Activated naive CD8-positive, alpha-beta T cell treated with anti-CD3 and anti-CD28 coated beads, Interleukin-2, amount 50 U/mL, for 24 hours (primary cell): ENCODE data around the gene NAPEPLD.
"Not testable (repeated sequence)": the region's sequence is repeated elsewhere in the genome, so short reads cannot be mapped to it uniquely, and the experiment has no call there.

Experiments
- ATAC-seq: fragments of 150-1000 bp; cut with Tn5 transposase; one replicate; pipeline ENCODE4 v1.10.0; 2021
- DNase-seq: peaks from one replicate; pipeline ENCODE4 v3.0.0; 2021
- H3K27ac Mint-ChIP-seq: one replicate; pipeline ENCODE4 v1.8.0; 2021; ENCODE audit warnings: mild to moderate bottlenecking, mixed read lengths
- H3K27me3 Mint-ChIP-seq: one replicate; pipeline ENCODE4 v1.8.0; 2021; ENCODE audit warnings: mixed read lengths
- H3K36me3 Mint-ChIP-seq: one replicate; pipeline ENCODE4 v1.8.0; 2021; ENCODE audit warnings: low read depth, mixed read lengths
- H3K4me1 Mint-ChIP-seq: one replicate; pipeline ENCODE4 v1.8.0; 2021; ENCODE audit warnings: mixed read lengths
- H3K4me3 Mint-ChIP-seq: one replicate; pipeline ENCODE4 v1.8.0; 2021; ENCODE audit warnings: mild to moderate bottlenecking, moderate library complexity, mixed read lengths
- H3K9me3 Mint-ChIP-seq: one replicate; pipeline ENCODE4 v1.8.0; 2021; ENCODE audit warnings: mixed read lengths

NAPEPLD gene

DNA sequence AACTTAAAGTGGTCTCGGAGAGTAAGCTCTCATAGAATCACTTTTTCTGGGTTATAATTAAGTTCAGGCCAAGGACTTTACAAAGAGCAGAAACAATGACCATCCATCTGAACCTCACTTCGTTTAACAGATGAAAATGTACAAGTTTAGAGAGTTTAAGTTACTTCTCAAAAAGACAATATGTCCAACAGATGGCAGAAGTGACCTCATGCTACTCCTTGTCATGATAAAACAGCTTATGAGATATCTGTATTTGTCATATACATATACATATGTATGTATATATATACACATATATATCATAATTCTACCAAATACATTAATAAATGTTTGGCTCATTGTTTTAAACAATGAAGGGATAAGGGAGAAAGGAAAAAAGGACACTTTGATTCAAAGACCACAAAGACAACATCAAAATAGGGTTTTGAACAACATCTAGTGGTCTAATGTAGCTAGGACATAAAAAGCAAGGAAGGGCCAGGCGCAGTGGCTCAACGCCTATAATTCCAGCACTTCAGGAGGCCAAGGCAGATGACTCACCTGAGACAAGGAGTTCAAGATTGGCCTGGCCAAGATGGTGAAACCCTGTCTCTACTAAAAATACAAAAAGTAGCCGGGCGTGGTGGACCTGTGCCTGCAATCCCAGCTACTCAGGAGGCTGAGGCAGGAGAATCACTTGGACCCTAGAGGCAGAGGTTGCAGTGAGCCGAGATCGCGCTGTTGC is 17.8 kb downstream of the NAPEPLD start:
- ATAC-seq: no peak
- no peaks in the 10 kb centered on the region for H3K27me3 Mint-ChIP-seq
- DNase-seq: no peak
- H3K4me3 Mint-ChIP-seq: no peak overlapping the region
- peaks cover 5% of the 10 kb centered on the region for H3K4me1 Mint-ChIP-seq
- H3K36me3 Mint-ChIP-seq: peaks cover 16% of the 10 kb centered on the region
- no peak overlapping the region for H3K27ac Mint-ChIP-seq
- no peaks in the 10 kb centered on the region for H3K9me3 Mint-ChIP-seq

DNA sequence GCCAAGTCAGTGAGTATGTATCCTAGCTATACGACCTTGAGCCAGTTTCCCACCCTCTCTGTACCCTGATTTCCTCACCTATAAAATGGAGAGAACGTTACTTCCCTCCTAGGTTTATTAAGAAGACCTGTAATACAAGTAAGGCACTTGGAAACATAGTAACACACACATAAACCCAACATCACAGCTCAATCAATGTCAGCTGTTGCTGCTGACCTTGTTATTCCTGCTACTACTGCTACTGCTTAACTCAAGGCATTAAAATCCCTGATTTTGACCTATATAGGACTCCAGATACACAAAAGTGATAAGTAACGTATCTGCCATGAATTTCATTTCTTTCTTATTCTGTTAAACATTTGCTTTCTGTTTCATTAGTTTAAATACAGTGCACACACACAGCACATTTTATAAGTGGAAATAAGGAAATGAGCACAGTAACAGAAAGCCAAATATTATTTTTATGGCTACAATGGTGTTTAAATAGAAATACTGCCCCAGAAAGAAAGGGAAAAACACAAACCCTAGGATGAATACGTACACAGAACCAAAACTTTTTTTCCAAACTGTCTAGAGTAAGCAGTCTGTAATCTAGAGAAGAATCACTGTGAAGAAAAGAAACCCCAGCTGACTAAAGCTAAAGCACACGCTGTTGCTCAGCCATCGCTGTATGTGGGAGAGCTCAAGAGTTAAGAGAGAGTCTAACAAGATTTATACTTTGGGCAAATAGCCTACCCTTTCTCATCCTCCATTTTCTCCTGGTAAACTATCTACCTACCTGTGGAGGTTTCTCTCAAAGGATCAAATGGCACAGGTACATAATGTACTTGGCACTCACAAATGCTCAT is 19.0 kb downstream of the NAPEPLD start:
- ATAC-seq (no peak), DNase-seq (no peak)
- Mint-ChIP-seq H3K27me3 (no peaks in the 10 kb centered on the region), H3K4me1 (peaks cover 5% of the 10 kb centered on the region), H3K36me3 (peaks cover 19% of the 10 kb centered on the region), H3K9me3 (no peaks in the 10 kb centered on the region), H3K27ac (no peak overlapping the region), H3K4me3 (no peak overlapping the region)

DNA sequence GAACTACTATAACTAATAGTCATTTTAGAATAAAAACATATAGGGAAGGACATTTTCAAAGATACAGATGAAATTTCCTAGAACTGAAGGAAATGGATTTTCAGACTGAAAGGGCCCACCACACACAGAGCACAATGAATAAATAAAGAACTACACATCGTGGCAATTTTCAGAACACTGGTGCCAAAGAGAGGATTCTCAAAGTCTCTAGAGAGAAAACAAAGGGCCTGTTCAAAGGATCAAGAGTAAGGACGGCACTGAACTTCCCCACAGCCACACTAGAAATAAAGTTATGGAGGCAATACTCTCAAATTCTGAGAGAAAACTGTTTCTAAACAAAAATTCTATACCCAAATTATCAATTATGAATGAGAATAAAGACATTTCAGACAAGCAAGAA is 21.9 kb downstream of the NAPEPLD start:
- H3K27me3 Mint-ChIP-seq: no peaks in the 10 kb centered on the region
- DNase-seq (no peak), ATAC-seq (no peak)
- H3K4me3 Mint-ChIP-seq: no peak overlapping the region
- no peak overlapping the region for H3K27ac Mint-ChIP-seq
- H3K4me1 Mint-ChIP-seq: peaks cover 3% of the 10 kb centered on the region
- no peaks in the 10 kb centered on the region for H3K9me3 Mint-ChIP-seq
- peaks cover 25% of the 10 kb centered on the region for H3K36me3 Mint-ChIP-seq

DNA sequence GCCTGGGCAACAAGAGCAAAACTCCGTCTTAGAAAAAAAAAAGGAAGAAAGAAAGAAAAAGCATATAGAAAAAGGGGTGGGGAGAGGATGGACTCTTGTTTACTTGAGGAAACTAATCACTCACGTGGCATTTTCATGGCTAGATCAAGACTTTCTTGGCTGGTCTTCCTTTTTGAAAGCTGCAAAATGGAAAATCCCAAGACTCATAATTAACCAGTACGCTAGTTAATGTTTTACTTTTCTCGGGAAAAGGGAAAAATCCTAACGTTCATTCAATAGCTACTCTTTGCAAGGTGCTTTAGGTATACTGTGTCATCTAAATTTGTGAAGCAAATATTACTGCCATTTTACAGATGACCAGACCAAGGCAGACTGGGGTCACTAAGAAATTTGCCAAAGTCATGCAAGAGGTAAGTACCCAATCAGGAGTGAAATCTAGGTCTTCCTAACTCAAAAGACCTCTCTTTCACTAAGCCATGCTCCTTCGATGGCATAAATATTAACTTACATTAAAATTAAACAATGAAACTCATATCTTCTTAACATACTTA is 24.4 kb downstream of the NAPEPLD start:
- no peak for ATAC-seq
- H3K4me1 Mint-ChIP-seq: no peaks in the 10 kb centered on the region
- H3K27ac Mint-ChIP-seq: no peak overlapping the region
- no peaks in the 10 kb centered on the region for H3K9me3 Mint-ChIP-seq
- H3K36me3 Mint-ChIP-seq: peaks cover 36% of the 10 kb centered on the region
- no peaks in the 10 kb centered on the region for H3K27me3 Mint-ChIP-seq
- no peak for DNase-seq
- no peak overlapping the region for H3K4me3 Mint-ChIP-seq

DNA sequence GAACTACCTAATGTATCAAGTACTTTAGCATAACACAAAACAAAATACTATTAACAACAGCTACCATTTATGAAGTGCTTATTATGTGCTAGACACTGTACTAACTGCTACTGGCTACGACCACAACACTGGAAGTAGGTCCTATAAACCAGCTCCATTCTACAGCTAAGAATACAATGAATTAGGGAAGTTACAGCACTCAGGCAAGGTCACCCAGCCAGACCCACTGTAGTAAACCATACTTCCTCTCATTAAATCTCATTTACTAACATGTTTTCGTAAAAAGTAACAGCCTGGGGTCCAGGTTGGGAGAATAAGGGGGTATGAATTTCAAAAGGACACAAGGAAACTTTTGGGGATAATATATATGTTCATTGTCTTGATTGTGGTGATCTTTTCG is 25.4 kb downstream of the NAPEPLD start:
- DNase-seq (no peak), ATAC-seq (no peak)
- H3K4me1 Mint-ChIP-seq: no peaks in the 10 kb centered on the region
- no peaks in the 10 kb centered on the region for H3K27me3 Mint-ChIP-seq
- H3K27ac Mint-ChIP-seq: no peak overlapping the region
- no peak overlapping the region for H3K4me3 Mint-ChIP-seq
- peaks cover 38% of the 10 kb centered on the region for H3K36me3 Mint-ChIP-seq
- H3K9me3 Mint-ChIP-seq: no peaks in the 10 kb centered on the region

DNA sequence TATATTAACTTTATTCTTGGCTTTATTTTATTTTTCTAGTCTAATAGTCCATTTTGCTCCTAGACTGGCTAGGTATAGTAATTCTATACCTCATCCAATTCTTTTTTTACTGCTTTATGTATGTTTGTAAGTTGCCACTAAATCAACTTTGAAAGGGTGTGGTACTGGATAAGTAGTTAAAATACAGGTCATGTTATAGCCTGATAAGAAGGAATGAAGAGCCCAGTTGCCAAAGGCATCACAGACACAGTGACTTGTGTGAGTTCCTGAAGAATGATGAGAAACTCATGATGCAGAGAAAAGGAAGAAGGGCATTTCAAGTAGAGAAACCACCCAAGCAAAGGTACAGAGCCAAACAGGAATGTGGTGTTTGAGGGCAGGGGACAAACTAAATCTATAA is 27.3 kb downstream of the NAPEPLD start:
- H3K36me3 Mint-ChIP-seq: peaks cover 26% of the 10 kb centered on the region
- ATAC-seq: no peak
- H3K4me1 Mint-ChIP-seq: no peaks in the 10 kb centered on the region
- DNase-seq: no peak
- H3K4me3 Mint-ChIP-seq: no peak overlapping the region
- H3K9me3 Mint-ChIP-seq: no peaks in the 10 kb centered on the region
- H3K27me3 Mint-ChIP-seq: no peaks in the 10 kb centered on the region
- H3K27ac Mint-ChIP-seq: no peak overlapping the region

DNA sequence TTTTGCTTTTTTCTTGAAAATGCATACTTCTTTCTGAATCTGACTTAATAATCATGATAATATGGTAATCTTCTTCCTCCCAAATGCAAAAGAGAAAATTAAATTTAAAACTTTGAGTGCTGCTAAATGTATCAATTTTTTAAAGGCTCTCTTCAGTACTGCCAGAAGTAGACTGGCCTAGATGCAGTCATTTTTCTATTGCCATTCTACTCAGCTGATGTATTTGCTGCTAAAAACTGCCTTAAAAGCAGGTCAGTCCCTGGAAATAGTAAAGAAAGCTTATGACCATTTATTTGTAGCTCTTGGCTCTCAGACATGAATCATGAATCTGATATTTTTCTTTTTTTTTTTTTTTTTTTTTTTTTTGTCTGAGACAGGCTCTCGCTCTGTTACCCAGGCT is 28.5 kb downstream of the NAPEPLD start:
- Mint-ChIP-seq H3K27ac (no peak overlapping the region), H3K4me1 (no peaks in the 10 kb centered on the region), H3K36me3 (peaks cover 20% of the 10 kb centered on the region), H3K4me3 (no peak overlapping the region), H3K9me3 (no peaks in the 10 kb centered on the region), H3K27me3 (no peaks in the 10 kb centered on the region)
- ATAC-seq (no peak), DNase-seq (no peak)

DNA sequence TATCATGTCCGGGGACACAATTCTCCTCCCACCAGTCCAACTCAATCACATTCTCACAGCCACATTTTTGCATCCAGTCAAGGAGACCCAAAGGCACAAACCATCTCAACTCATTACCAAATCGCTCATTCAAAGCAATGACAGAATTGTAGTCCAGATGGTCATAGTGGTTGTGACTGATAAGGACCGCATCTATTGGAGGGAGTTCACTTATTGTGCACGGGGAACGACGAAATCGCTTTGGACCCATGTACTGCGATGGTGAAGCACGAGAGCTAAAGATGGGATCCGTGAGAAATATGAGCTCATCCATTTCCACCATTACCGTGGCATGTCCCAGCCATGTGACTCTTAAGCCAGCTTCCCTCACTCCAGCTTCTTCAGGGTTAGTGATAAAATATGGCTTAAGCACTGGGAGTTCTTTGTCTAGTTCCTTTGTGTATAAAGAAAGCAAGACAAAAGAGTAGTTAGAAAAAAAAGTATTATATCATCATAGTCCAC is 29.1 kb downstream of the NAPEPLD start:
- ATAC-seq: no peak
- no peak for DNase-seq
- H3K27me3 Mint-ChIP-seq: no peaks in the 10 kb centered on the region
- no peak overlapping the region for H3K4me3 Mint-ChIP-seq
- peaks cover 23% of the 10 kb centered on the region for H3K36me3 Mint-ChIP-seq
- H3K4me1 Mint-ChIP-seq: no peaks in the 10 kb centered on the region
- no peaks in the 10 kb centered on the region for H3K9me3 Mint-ChIP-seq
- no peak overlapping the region for H3K27ac Mint-ChIP-seq

DNA sequence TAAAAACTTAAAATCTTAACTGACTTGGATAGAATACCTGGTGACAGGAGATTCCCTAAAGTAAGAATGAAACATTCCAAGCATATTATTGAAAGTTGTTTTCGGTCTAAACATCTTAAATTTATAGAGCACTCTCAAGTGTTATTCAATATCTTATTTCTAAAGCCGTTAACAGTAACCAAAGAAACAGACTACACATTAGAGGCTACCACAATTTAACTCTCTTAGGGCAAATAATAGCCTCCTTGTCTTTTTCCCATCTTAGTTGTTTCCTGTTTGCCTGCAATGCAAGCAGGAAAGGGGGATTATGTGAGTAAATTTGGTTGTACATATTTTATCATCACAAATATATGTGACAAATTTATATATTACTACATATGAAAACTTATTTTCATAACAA is 31.4 kb downstream of the NAPEPLD start:
- Mint-ChIP-seq H3K9me3 (peaks cover 5% of the 10 kb centered on the region), H3K27ac (no peak overlapping the region), H3K4me1 (no peaks in the 10 kb centered on the region), H3K4me3 (no peak overlapping the region), H3K36me3 (peaks cover 33% of the 10 kb centered on the region), H3K27me3 (no peaks in the 10 kb centered on the region)
- no peak for ATAC-seq
- no peak for DNase-seq

DNA sequence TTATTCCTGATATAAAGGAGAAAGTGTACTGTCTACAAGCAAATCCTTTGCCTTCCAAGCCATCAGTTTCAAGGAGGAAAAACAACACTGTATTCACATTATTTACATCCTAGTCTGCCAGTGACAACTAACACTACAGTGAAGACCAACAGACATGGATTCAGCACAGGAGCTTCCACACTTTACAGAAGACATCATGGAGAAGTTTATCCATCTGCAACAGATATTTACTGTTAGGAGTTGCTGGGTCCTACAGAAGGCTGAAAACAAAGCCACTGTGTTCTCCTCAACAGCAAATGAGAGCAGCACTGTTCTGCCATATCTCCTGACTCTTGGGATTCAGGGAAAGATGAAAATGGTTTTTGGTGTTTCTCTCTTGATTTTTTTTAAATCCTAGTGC is 31.9 kb downstream of the NAPEPLD start:
- Mint-ChIP-seq H3K4me3 (no peak overlapping the region), H3K27me3 (no peaks in the 10 kb centered on the region), H3K4me1 (no peaks in the 10 kb centered on the region), H3K27ac (no peak overlapping the region), H3K9me3 (peaks cover 5% of the 10 kb centered on the region), H3K36me3 (peaks cover 35% of the 10 kb centered on the region)
- DNase-seq: no peak
- no peak for ATAC-seq

DNA sequence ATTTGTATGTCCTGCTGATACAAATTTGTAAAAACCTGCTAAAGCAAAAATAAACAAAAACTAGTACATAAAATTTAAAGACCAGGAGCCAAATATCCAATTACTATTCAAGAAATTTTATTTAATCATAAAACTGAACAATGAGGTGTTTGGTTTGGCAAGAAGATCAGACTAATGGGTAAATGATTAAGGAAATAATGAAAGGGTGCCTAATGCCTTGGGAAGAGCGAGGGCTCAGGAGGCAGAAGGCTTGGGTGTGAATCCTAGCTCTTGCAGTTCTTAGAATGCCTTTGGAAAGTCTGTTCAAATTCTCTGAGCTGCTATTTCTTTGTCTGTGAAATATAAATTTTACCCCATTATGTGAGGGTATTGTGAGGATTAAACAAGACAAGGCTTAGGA is 32.4 kb downstream of the NAPEPLD start:
- Mint-ChIP-seq H3K27me3 (no peaks in the 10 kb centered on the region), H3K36me3 (peaks cover 38% of the 10 kb centered on the region), H3K4me3 (no peak overlapping the region), H3K9me3 (peaks cover 5% of the 10 kb centered on the region), H3K4me1 (no peaks in the 10 kb centered on the region), H3K27ac (no peak overlapping the region)
- DNase-seq (no peak), ATAC-seq (no peak)

DNA sequence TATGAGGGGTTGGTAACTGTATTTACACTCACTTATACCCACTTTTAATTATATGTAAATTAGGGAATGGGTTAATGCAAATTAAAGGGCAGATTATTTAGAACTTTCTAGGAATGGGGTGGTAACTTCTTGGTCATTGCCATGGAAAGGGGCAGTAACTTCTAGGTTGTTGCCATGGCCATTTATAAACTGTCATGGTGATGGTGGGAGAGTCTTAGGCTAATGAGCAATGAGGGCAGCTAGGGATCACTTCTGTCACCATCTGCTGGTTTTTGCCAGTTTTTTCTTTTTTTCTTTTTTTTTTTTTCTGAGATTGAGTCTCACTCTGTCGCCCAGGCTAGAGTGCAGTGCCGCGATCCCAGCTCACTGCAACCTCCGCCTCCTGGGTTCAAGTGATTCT is 33.1 kb downstream of the NAPEPLD start:
- Mint-ChIP-seq H3K27ac (no peak overlapping the region), H3K4me1 (no peaks in the 10 kb centered on the region), H3K27me3 (no peaks in the 10 kb centered on the region), H3K4me3 (no peak overlapping the region), H3K36me3 (peaks cover 46% of the 10 kb centered on the region), H3K9me3 (peaks cover 5% of the 10 kb centered on the region)
- ATAC-seq: no peak
- DNase-seq: no peak

DNA sequence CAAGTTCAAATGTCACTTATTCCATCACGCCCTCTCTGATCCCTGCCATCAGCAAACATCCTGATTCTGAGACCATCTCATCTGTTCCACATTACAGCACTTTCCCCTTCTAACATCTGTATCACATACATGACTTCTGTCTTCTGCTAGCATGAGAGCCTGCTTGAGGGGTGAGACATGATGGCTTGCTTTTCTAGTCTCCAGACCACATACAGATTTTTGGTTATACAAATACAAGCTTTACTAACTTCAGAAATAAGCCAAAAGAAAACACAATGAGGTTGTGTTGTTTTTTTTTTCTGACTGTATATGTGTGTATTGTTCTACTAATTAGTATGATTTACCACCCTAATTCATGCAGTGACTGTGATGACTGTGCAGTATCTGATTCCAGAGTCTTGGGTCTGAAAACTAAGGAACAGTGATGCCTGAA is 34.3 kb downstream of the NAPEPLD start:
- Mint-ChIP-seq H3K36me3 (peaks cover 49% of the 10 kb centered on the region), H3K27me3 (no peaks in the 10 kb centered on the region), H3K27ac (no peak overlapping the region), H3K9me3 (peaks cover 9% of the 10 kb centered on the region), H3K4me1 (no peaks in the 10 kb centered on the region), H3K4me3 (no peak overlapping the region)
- DNase-seq (no peak), ATAC-seq (no peak)

DNA sequence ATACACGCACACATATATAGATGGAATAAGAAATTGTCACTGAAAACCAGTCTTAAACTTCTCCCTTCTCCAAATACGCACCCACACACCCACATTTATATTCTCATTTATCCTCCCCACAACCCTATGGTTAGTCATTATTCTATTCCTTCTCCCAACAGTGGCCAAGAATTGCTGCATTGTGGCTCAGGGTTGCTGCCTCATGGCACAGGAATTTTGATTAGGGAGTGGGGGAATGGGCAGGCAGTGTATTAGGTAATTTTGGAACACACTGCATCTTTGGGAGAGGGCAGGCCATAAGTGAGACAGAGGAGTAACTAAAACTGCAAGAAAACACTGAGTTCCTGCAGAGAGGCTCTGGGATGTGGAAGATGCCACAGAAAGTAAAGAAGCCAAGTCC is 35.7 kb downstream of the NAPEPLD start:
- Mint-ChIP-seq H3K4me1 (peaks cover 2% of the 10 kb centered on the region), H3K4me3 (no peak overlapping the region), H3K27me3 (no peaks in the 10 kb centered on the region), H3K27ac (no peak overlapping the region), H3K36me3 (peaks cover 58% of the 10 kb centered on the region), H3K9me3 (peaks cover 15% of the 10 kb centered on the region)
- DNase-seq (no peak), ATAC-seq (no peak)

DNA sequence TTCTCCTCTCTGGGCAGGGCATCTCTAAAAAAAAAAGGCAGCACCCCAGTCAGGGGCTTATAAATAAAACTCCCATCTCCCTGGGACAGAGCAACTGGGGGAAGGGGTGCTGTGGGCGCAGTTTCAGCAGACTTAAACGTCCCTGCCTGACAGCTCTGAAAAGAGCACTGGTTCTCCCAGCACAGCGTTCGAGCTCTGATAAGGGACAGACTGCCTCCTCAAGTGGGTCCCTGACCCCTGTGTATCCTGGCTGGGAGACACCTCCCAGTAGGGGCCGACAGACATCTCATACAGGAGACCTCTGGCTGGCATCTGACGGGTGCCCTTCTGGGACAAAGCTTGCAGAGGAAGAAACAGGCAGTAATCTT is 42.2 kb downstream of the NAPEPLD start:
- not testable (repeated sequence) for H3K4me3 Mint-ChIP-seq, H3K27ac Mint-ChIP-seq, H3K4me1 Mint-ChIP-seq, ATAC-seq, DNase-seq, H3K27me3 Mint-ChIP-seq
- H3K9me3 Mint-ChIP-seq: peaks cover 10% of the 10 kb centered on the region
- peaks cover 44% of the 10 kb centered on the region for H3K36me3 Mint-ChIP-seq
